SK-N-SH (cell line): Measurements from ENCODE around the gene H2AZ1.

Source experiments
- EZH2phosphoT487 ChIP-seq: fragments of 200-600 bp; sonication (generic); IDR thresholded peaks from 2 replicates; pipeline ENCODE4 v1.6.1; 2017; ENCODE audit warnings: low read depth, mixed run types, mild to moderate bottlenecking, antibody characterized with exemption, moderate library complexity, borderline replicate concordance
- FOXJ3 ChIP-seq: sonication (generic); formaldehyde crosslinking; IDR thresholded peaks from 2 replicates; pipeline ENCODE4 v1.5.1; 2020; ENCODE audit warnings: mild to moderate bottlenecking, missing genetic modification reagents
- GABPA ChIP-seq: IDR thresholded peaks from 2 replicates; pipeline ENCODE4 v1.4.0; 2012; ENCODE audit warnings: low read depth, mild to moderate bottlenecking
- NFIC ChIP-seq: IDR thresholded peaks from 2 replicates; pipeline ENCODE4 v1.4.0; 2012; ENCODE audit warnings: borderline replicate concordance
- POLR2AphosphoS5 ChIP-seq: IDR thresholded peaks from 2 replicates; pipeline ENCODE4 v1.6.1; 2012; ENCODE audit warnings: low read depth, low read length
- TF ChIP-seq, protein P1 (sequence below): fragments of 200-600 bp; sonication (generic); IDR thresholded peaks from 2 replicates; pipeline ENCODE4 v1.6.1; 2017; ENCODE audit warnings: antibody characterized with exemption, mild to moderate bottlenecking, moderate library complexity
- TF ChIP-seq, protein P2 (sequence below): IDR thresholded peaks from 2 replicates; pipeline ENCODE4 v1.4.0; 2012; ENCODE audit warnings: low read depth, borderline replicate concordance

DNA sequence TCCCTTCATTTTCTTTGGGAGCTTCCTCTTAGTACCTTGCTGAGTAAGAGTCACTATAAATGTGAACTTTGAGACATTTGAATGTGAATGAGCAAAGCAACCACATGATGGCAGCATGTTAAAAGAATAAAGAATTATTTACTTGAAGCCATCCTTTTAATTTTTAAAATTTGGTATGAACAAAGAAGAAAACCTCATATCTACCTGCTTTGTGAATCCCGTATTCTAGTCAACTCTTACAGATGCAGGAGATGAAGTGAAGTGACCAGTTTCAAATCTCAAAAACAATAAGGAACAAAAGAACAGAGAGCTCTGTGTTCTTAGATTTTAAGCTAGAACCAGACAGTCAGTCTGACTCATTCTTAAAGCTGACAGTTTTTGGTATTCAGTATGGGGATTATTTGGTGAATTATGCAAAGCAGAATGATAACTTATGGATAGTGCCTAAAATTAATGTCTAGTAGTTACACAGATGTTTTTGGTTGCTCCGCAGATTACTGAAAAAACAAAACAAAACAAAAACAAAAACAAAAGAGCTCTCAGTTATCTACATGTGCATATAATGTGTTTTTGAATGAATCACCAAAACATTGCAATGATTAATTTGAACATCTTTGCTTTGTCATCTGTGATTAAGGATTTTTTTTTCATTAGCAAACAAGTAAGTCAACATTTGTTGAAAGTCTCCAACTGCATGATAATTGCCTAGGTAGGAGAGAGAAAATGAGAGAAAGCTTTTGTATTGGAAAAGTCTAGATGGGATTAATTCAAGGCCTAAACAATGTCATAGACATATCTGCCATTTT, 48.2 kb upstream of the H2AZ1 start:
- no peak for TF ChIP-seq POLR2AphosphoS5
- TF ChIP-seq, protein P1, sequence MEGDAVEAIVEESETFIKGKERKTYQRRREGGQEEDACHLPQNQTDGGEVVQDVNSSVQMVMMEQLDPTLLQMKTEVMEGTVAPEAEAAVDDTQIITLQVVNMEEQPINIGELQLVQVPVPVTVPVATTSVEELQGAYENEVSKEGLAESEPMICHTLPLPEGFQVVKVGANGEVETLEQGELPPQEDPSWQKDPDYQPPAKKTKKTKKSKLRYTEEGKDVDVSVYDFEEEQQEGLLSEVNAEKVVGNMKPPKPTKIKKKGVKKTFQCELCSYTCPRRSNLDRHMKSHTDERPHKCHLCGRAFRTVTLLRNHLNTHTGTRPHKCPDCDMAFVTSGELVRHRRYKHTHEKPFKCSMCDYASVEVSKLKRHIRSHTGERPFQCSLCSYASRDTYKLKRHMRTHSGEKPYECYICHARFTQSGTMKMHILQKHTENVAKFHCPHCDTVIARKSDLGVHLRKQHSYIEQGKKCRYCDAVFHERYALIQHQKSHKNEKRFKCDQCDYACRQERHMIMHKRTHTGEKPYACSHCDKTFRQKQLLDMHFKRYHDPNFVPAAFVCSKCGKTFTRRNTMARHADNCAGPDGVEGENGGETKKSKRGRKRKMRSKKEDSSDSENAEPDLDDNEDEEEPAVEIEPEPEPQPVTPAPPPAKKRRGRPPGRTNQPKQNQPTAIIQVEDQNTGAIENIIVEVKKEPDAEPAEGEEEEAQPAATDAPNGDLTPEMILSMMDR: peak; percentile 70
- TF ChIP-seq GABPA: no peak
- TF ChIP-seq, protein P2, sequence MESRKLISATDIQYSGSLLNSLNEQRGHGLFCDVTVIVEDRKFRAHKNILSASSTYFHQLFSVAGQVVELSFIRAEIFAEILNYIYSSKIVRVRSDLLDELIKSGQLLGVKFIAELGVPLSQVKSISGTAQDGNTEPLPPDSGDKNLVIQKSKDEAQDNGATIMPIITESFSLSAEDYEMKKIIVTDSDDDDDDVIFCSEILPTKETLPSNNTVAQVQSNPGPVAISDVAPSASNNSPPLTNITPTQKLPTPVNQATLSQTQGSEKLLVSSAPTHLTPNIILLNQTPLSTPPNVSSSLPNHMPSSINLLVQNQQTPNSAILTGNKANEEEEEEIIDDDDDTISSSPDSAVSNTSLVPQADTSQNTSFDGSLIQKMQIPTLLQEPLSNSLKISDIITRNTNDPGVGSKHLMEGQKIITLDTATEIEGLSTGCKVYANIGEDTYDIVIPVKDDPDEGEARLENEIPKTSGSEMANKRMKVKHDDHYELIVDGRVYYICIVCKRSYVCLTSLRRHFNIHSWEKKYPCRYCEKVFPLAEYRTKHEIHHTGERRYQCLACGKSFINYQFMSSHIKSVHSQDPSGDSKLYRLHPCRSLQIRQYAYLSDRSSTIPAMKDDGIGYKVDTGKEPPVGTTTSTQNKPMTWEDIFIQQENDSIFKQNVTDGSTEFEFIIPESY: no peak
- TF ChIP-seq NFIC: no peak
- TF ChIP-seq FOXJ3 (CRISPR knock-in tag): no peak
- no peak for TF ChIP-seq EZH2phosphoT487
